Esophagus squamous epithelium (tissue), 5 donors: Measurements from ENCODE around the gene NCKIPSD. TPM values are rescaled to one million over a fixed set of nuclear protein-coding genes. Genes with fewer than 3 reads are reported as not detected.

Source experiments
- DNase-seq: peaks from one replicate; lab custom pipeline; 2025; lab: John Stamatoyannopoulos, UW
- H3K27ac ChIP-seq, 4 donors: fragments of 200-600 bp; sonication (generic); one replicate each; pipeline ENCODE4 v1.5.1; 2016 to 2019; ENCODE audit warnings: mild to moderate bottlenecking in 1 of 4
- H3K27me3 ChIP-seq, 4 donors: fragments of 200-600 bp; sonication (generic); 1 replicate in 3 of 4; 2 replicates in 1 of 4; pipeline versions ENCODE4 v1.5.1 to v1.6.0; 2017 to 2021; ENCODE audit warnings: antibody characterized with exemption in 1 of 4
- H3K36me3 ChIP-seq, 3 donors: fragments of 200-600 bp; sonication (generic); one replicate each; pipeline ENCODE4 v1.5.1; 2016 to 2019
- H3K4me1 ChIP-seq, 3 donors: fragments of 200-600 bp; sonication (generic); one replicate each; pipeline ENCODE4 v1.5.1; 2017 to 2019
- H3K4me3 ChIP-seq, 4 donors: fragments of 200-600 bp; sonication (generic); 1 replicate in 3 of 4; 2 replicates in 1 of 4; pipeline ENCODE4 v1.5.1; 2016 to 2019; ENCODE audit warnings: mild to moderate bottlenecking in 2 of 4, moderate library complexity in 1 of 4
- H3K9me3 ChIP-seq, 3 donors: fragments of 200-600 bp; sonication (generic); one replicate each; pipeline ENCODE4 v1.5.1; 2016 to 2019
- CTCF ChIP-seq, 6 experiments: fragments of 450-650 bp in 4 of 6; fragments of 200-600 bp in 2 of 6; sonication (generic) in 2 of 6; IDR thresholded peaks; one replicate each; pipeline ENCODE4 v1.5.1; 2016 to 2019; ENCODE audit warnings: antibody characterized with exemption in 6 of 6, mild to moderate bottlenecking in 4 of 6, moderate library complexity in 4 of 6
- POLR2A ChIP-seq, 4 donors: fragments of 450-650 bp; IDR thresholded peaks; one replicate each; pipeline ENCODE4 v1.6.1; 2017; ENCODE audit warnings: antibody characterized with exemption in 4 of 4, mild to moderate bottlenecking in 4 of 4, moderate library complexity in 3 of 4
- WGBS, 2 donors: methylation state at CpG; one replicate each; pipeline ENCODE4 v1.1.5; 2018; 5-methylcytosine and 5-hydroxymethylcytosine counted together
- intact Hi-C: fragments of 100-400 bp; cut with DNase I; formaldehyde crosslinking; loops from one replicate; pipeline ENCODE4 v1.15.0; 2022
- total RNA-seq, 4 donors: library from RNA; depleted of rRNA; stranded (reverse); fragments of >200 nt; gene quantifications; one replicate each; pipeline ENCODE4 v1.1.0, GENCODE V29; 2016
- donor health status: DM: yes; HTN: yes; CAD: no.

Gene NCKIPSD
- total RNA-seq, 4 donors from 2014 or later: 12.4 to 16.8 (median 15.0) TPM

- intact Hi-C loops: no loop called here
- Histone ChIP-seq H3K9me3 (no peaks in the 10 kb centered on the region), H3K27ac (no peak overlapping the region), H3K36me3 (no peaks in the 10 kb centered on the region), H3K4me3 (peak overlapping the region in 2 of 4 donors; percentile 40 to 73), H3K27me3 (peaks cover 0 to 83% (median 2%) of the 10 kb centered on the region in 4 donors), H3K4me1 (peaks cover 29 to 47% (median 34%) of the 10 kb centered on the region in 3 donors)
- WGBS, 2 donors: 92 to 97% methylated on average over 15 to 20 of the region's 61 CpGs
- DNase-seq: no peak
- TF ChIP-seq CTCF (IDR thresholded peaks at IDR 0.05): no peak
- no peak for TF ChIP-seq POLR2A (IDR thresholded peaks at IDR 0.05)
Observed at GRCh38 chr3:48660800-48661400, 24.8 kb downstream of the NCKIPSD start.

GRCh38 chr3:48656841-48657281 lies 28.9 kb downstream of the NCKIPSD start:
- Histone ChIP-seq H3K4me3 (peak overlapping the region; percentile 42 to 76 (median 53)), H3K9me3 (no peaks in the 10 kb centered on the region), H3K27me3 (peaks cover 0 to 58% (median under 1%) of the 10 kb centered on the region in 4 donors), H3K27ac (peak overlapping the region in 3 of 4 donors; percentile 43 to 86 (median 76)), H3K4me1 (peaks cover 20 to 29% (median 24%) of the 10 kb centered on the region in 3 donors), H3K36me3 (no peaks in the 10 kb centered on the region)
- no peak for DNase-seq
- TF ChIP-seq POLR2A (IDR thresholded peaks at IDR 0.05) (no peak), CTCF (IDR thresholded peaks at IDR 0.05) (no peak)
- 54 to 69% methylated on average over 13 to 31 of the region's 45 CpGs for WGBS, 2 donors
- intact Hi-C loops: no loop called here

GRCh38 chr3:48656061-48656840 lies 29.5 kb downstream of the NCKIPSD start:
- peak overlapping the region; percentile 42 to 76 (median 53) for H3K4me3 ChIP-seq
- no peaks in the 10 kb centered on the region for H3K9me3 ChIP-seq
- H3K36me3 ChIP-seq: no peaks in the 10 kb centered on the region
- no peak for DNase-seq
- 0 to 1% methylated on average over 4 to 29 of the region's 94 CpGs for WGBS, 2 donors
- peaks cover 14 to 23% (median 20%) of the 10 kb centered on the region in 3 donors for H3K4me1 ChIP-seq
- H3K27me3 ChIP-seq: peaks cover 0 to 52% (median 0%) of the 10 kb centered on the region in 4 donors
- peak overlapping the region; percentile 43 to 86 (median 70) for H3K27ac ChIP-seq
- TF ChIP-seq CTCF (IDR thresholded peaks at IDR 0.05) (peak; percentile 60 to 86 (median 76)), POLR2A (IDR thresholded peaks at IDR 0.05) (no peak)
- intact Hi-C loops: no loop called here

- WGBS, 2 donors: 50% methylated on average over 4 of the region's 30 CpGs; no CpG with 5 or more reads in 1 of the 2 donors
- Histone ChIP-seq H3K4me1 (peaks cover 13 to 19% (median 16%) of the 10 kb centered on the region in 3 donors), H3K36me3 (no peaks in the 10 kb centered on the region), H3K27me3 (peaks cover 0 to 46% (median 0%) of the 10 kb centered on the region in 4 donors), H3K9me3 (no peaks in the 10 kb centered on the region), H3K27ac (peak overlapping the region; percentile 43 to 86 (median 70)), H3K4me3 (peak overlapping the region; percentile 42 to 76 (median 53))
- DNase-seq: no peak
- intact Hi-C loops: no loop called here
- TF ChIP-seq CTCF (IDR thresholded peaks at IDR 0.05) (no peak), POLR2A (IDR thresholded peaks at IDR 0.05) (no peak)
Observed at GRCh38 chr3:48655606-48656005, 30.1 kb downstream of the NCKIPSD start.

GRCh38 chr3:48655063-48655462 lies 30.7 kb downstream of the NCKIPSD start:
- 89 to 92% methylated on average over 5 to 9 of the region's 12 CpGs for WGBS, 2 donors
- H3K4me1 ChIP-seq: peaks cover 13 to 19% (median 16%) of the 10 kb centered on the region in 3 donors
- H3K9me3 ChIP-seq: no peaks in the 10 kb centered on the region
- intact Hi-C loops: no loop called here
- no peaks in the 10 kb centered on the region for H3K36me3 ChIP-seq
- DNase-seq: no peak
- no peak for TF ChIP-seq POLR2A (IDR thresholded peaks at IDR 0.05)
- no peak for TF ChIP-seq CTCF (IDR thresholded peaks at IDR 0.05)
- H3K27ac ChIP-seq: no peak overlapping the region
- H3K27me3 ChIP-seq: peaks cover 0 to 40% (median 0%) of the 10 kb centered on the region in 4 donors
- H3K4me3 ChIP-seq: peak overlapping the region in 1 of 4 donors; percentile 76
